Stimulated activated CD4-positive, alpha-beta T cell treated with anti-CD3 and anti-CD28 coated beads, Interleukin-1b, Interleukin-23, amount 100 ng/mL, for 24 hours (primary cell): ENCODE results near the gene QTRT2.

Source experiments
- DNase-seq, 4 experiments: peaks; one replicate each; pipeline ENCODE4 v3.0.0-alpha.2; 2020; ENCODE audit warnings: low read depth in 4 of 4, low spot score in 1 of 4

QTRT2 gene

DNA sequence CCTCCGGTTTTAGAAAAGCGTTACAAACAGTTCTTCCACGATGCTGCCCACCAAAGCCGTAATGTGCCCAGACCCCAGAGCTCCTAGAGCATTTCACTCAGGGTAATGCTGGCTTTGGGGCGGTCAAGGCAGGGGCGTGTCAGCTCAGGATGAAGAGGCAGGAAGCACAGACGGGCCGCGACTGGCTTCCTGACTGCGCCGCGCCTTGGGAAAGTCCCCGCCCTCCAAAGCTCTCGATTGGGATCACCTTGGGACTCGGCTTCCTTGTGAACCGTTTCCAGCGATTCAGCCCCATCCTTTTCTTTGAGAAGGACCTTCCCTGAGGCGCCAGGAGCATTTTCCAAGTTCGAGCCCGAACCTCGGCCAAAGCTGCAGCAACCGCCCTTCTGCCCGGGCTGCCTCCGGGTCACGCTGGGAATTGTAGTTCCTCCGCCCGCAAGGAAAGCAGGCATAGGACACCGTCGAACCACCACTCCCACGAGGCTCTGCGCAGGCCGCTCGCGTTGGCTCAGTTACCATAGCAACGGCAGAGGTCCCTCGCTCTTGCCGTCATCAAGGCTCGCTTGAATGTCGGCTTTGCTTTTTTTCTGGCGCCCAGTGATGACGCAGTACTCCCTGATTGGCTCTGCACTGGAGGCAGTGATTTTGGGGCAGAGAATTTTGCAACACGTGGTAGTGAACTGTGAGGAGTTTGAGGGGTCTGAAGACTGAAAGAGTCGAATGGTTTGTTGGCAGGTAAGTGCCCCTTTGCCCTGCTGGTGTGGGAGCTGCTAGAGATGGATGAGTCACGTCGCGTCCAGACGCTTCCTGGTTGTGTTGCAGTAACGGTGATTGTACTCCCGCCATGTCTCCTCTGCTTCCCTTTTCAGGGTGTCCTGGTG lies at the start of gene QTRT2, which contains the start of gene CCDC191:
Gene QTRT2, plus strand, starts transcription at position 608 of the 881 bp plus-strand sequence. CDS start 8,521 bp downstream, outside the sequence.
Gene CCDC191, minus strand, starts transcription at position 397 of the 881 bp plus-strand sequence. Its CDS starts 60 bp downstream, at position 337.
- DNase-seq = peak; percentile 93 to 97 (median 96)

DNA sequence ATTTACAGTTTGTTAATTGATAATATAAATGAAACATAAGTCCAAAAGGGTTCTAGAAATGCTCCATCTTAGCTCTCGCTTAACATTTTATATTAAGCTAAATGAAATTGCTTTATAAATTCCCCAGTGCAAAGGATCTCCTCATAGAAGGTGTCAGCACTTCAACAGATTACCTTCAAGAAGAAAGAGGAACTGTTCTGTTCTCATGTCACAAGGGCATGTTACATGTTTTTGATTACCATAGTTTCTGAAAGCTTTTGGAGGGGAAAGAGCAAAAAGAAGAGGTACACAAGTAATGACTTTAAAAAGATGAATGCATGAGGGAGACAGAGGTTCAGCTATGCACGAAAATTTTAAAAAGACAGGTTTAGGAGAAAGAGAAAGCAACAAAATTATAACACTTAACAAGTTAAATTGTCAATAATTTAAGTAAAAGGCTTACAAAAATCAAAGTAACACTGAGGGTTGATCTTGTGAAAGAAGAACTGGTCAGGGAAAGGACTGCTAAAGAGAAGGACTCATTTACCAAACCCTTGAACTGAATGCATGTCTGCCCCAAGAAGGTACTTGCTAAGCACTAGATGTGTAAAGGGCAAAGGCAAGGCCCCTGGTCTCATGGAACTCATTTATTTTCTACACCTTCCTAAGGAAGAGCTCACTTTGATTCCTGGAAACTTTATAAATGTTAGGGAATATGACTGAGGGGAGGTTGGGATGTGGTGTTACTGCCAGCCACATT lies 45.3 kb upstream of the QTRT2 start:
- DNase-seq = no peak

DNA sequence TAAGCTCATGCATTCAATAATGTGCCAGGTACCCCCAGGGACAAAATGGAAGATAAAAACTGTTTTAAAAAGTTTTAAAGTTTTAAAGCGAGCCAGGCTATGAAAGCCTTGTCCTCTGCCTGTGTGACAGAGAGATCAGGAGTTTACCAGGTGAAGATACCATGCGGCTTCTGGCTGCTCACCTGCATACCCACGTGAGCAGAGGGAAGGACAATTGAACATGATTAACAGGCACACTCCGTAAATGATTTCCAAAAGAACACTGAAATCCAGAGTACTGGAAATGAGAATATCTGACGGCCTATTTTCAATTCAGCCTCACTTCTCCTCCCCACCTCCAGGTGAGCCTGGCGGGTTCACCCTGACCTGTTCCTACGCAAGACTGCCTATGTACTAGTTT lies 42.3 kb upstream of the QTRT2 start:
- DNase-seq = no peak

DNA sequence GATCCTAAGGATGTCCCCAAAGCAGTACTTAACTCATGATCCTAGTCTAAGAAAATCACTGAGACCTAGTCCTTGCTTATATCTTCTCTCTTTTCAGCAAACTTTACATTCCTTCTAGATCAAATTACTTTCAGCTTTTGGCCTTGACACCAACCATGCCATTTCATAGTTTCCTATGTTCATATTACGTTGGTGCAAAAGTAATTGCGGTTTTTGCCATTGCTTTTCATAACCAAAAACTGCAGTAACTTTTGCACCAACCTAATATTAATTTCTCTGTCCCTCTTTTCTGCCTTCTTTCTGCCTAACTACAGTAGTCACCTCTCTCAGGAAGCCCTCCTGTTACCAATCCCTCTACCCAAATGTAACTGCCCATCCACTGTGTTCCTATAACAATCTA lies 37.1 kb upstream of the QTRT2 start:
- no peak for DNase-seq

DNA sequence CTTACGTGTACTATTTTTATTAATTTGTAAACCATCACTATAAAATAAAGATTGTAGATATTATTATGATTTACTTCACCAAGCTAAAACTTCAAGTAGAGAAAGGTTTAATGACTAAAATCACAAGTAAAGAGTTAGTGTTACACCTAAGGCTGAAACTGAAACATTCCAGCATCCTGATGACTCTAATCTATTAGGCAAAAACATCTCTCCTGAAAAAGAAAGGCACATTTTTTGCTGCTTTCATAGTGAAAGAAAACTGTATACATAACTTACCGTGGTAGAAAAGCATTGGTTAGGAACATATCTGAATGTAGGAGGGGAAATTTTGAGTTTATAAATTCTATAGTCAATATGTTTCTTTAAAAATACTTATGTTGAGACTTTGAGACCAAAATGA lies 35.6 kb upstream of the QTRT2 start:
- DNase-seq = no peak

DNA sequence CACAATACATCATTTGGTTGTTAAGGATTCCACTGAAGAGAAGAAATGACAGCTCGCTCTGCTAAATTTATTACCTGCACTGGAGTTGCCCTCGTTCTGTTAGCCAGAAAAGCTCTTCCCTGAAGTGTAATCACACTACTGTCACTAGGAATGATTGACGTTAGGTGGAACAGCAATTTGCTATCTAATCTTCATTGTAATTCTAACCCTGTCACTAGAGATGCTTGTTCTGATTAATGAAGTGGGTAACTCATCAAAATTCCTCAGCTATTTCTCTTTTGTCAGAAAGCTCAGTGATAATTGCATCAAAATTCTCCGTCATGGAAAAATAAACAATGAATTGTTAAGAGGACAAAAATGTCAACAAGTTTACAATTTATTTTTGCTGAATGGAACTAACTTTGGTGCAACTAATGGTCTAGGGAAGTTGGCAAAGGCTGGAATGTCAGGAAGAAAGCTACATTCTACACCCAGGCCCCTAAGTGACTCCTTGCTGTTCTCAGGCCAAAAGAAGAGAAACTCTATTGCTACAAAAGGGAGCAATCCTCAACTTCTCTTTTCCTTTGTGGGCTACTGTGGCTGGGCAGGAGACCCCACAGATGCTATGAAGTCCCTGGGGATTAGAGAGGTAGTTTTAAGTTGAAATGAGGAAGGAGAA lies 34.3 kb upstream of the QTRT2 start:
- DNase-seq = no peak

DNA sequence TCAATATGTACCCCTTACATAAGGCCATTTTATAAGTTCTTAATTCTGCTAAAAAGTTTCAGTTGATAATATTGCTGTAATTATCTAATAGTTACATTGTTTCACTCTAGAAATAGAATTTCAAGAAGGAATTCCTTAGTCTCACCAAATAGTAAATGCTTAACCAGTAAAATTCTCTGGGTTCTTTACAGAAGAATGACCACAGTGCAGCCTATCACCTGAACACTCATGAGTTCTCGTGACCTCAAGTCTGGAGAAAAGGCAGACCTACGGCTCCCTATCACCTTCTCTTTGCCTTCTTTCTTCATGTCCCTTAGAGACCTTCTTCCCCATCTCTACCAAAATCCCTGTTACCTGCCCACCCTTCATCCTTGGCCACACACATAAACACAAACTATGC lies 31.1 kb upstream of the QTRT2 start:
- no peak for DNase-seq

DNA sequence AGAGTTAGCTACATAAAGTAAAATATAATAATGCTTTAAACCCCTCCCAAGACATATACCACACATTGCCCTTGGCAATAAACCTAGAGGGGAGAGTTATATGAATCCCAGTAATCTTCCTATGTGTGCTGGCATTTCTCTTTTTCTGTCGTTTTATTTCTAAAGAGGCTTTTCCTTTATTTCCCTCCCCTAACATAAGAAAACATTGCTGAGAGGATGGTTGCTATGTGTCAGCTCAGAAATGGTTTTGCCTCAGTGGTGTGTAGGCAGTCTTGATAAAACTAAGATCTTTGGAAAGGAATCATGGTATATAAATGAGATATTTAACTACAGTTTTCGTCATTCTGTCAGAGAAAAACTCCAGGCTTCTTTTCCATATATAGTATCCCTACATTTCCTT lies 30.2 kb upstream of the QTRT2 start:
- DNase-seq = no peak

DNA sequence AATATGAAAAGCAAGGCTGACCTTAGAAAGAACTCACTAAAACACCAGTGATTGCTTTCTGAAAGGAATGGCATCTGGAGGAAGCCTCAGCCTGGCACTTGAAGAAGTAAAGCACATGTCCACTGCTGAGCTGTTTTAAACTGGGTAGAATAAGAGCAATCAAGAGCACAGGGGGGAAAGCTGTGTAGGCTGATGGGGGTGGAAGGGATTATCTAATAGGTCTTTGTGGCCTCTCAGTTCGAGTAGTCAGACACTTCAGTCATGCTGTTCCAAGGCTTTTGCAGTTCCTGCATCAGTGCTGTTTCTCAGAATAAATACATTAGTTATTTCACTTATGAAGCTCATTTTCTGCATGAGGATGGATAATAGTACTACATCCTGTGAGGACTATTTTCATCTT lies 22.8 kb upstream of the QTRT2 start:
- no peak for DNase-seq

DNA sequence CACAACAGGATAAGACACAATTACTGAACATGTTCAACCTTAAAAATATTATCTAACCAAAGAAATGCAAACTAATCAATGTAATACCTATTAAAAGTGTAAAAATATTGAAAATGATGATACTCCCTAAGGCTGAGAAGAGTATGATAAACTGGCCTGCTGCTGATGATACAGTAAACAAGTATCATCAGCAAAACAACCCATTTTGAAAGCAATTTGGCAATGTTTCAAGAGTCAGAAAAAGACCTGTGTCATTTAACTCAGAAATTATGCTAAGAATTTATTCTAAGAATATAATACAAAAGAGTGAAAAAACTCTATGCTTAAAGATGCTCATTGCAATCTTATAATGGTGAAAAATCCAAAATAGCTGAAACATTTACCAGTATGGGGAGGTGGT lies 22.3 kb upstream of the QTRT2 start:
- no peak for DNase-seq

DNA sequence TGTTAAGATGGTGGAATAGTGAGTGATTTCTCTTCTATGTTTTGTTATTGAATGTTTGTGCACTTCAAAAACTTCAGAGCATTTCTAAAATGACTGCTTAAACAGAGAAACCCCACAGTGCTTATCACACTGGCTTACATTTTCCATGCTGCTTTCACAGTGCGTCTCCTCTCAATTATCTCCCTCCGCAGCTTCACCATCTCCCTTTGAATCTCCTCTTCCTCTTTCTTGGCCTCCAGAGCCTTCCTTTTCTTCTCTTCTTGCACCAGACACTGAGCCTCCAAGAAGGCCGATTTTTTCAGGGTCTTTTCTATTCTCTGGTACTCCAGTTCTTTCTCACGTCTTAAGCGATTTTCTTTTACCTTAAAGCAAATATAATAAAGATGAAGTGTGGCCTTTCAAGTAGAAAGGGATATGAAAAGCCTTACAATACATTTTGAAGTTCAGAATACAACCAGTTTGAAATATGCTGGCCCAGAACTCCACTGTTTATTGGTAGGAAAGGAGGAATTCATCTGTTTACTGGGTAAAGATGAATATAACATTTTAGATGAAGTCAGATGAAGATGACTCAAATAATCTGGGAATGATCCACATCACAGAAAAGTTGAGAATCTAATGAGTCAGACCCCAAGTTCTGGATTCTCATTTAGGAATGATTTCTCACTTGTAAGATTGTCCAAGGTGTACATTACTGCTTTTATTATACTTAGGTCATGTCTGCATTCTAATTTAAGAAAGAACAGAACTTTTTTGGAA lies 21.6 kb upstream of the QTRT2 start:
- no peak for DNase-seq

DNA sequence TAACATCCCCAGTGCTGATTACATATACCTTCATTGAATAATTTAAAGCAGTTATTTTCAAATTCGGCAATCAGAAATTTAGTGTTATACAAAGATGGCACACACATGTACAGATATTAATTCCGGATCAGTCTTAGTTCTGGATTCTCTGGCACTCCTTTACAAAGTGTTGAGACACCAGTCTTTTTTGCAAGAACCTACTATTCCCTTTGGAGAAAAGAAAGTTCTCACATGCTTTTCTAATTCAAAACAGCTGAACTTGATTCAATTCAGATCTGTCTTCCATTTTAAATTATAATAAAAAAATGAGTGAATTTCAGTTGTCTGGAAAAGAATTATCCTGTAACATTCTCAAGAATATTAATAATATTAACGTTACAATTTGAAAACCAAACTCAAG lies 20.6 kb upstream of the QTRT2 start:
- no peak for DNase-seq

DNA sequence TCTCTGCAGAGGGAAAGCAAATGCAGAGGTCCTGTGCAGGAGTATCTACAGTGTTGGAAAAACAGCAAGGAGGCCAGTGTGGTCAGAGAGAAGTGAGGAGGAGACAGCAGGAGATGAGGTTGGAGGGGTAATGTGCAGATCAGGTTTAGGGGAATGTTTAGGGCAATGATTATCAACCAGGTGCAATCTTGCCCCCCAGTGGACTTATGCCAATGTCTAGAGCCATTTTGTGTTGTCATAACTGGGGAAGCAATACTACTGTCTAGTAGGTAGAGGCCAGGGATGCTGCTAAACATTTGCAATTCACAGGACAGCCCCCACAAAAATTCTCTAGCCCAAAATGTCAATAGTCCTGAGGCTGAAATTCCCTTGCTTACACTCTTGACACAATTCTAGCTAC lies 13.3 kb upstream of the QTRT2 start:
- DNase-seq = no peak

DNA sequence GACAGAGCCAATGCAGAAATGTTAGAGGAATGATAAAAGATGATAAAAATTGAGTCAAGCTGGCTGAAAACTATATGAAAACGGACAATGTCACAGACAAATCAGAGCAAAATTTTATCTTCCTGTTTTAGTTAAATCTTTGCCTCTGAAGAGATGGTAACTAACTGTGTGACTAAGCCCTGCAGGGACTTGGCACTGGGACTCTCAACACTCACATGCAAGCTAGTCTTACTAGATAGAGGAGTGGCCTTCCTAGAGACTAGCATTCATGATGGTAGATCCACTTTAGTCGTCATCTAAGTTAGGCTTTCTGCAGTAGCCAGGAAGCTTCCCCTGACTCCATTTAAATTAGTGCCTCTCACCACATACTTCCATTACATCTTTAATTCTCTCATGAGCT lies 4.3 kb upstream of the QTRT2 start:
- no peak for DNase-seq

DNA sequence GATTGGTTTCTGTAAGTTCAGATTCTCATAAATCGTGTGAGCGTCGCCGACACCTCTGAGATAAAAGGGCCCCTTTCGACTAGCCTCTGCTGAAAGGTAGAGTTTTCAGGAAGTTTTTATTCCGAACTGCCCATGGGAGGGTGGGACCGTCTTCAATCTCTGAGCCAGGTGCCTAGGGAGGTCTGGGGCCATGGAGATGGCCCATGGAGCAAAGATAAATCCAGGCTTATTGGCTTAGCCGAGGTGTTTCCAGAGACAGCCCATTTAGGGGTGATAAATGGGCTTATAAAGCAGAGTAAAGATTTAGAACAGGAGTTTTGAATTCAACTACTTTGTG lies 442 bp downstream of the QTRT2 start:
- no peak for DNase-seq

DNA sequence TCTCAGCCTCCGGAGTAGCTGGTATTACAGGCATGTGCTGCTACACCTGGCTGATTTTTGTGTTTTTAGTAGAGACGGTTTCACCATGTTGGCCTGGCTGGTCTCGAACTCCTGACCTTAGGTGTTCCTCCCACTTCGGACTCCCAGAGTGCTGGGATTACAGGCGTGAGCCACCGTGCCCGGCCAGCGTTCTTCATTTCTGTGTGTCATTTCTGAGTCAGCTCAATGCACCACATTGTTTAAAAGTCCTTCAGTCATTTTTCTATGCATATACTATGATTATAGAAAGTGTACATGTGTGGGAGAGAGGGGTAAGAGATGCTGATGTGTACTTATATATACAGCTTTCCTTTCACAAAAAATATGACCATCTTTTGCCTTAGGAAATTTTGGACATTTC lies 2.1 kb downstream of the QTRT2 start:
- no peak for DNase-seq

DNA sequence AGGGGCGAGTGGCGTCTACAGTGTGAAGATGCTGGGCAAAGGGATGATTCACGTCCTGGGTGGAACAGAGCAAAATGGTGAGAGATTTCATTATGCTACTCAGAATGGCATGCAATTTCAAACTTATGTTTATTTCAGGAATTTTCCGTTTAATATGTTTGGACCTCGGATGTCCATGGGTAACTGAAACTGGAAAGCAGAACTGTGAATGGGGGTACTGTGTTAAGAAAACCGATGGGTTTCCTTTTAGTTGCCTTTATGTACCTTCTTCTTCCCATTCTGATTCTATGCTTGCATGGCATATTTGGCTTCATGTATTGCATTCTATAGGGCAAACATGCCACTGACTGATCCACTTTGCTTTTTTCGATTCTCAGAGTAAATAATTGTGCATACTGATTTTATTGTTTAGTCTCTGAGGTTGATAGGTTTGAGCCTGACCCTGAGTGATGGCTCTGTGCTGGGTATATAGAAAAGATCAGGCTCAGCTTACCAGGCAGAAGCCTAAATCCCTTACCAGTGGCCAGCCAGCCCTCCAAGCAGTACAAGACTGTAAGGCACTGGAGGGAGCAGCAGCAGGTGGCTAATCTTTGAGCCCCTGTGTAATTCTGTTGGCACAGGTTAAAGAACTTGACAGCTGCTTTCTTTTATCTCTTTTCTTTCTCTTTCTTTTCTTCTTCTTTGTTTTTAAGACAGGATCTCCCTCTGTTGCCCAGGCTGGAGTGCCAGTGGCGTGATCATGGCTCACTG lies 4.5 kb downstream of the QTRT2 start:
- DNase-seq = no peak

DNA sequence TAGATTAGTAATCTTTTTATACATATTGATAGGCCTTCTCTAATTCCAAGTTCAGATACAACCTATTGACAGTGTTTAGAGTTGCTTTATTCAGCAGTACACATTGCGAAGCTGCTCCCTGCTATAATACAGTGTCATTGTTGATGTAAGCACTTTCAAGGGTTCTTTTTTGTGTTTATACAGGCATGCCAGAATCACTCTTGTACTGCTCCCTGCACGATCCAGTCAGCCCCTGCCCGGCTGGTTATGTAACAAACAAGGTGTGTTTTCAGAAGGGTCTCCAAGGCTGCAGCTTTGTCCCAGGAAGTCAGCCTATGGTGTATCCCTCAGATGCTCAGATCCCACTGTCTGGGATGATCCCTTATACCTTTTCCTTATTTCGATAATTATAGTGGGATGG lies 11.3 kb downstream of the QTRT2 start:
- DNase-seq = no peak

DNA sequence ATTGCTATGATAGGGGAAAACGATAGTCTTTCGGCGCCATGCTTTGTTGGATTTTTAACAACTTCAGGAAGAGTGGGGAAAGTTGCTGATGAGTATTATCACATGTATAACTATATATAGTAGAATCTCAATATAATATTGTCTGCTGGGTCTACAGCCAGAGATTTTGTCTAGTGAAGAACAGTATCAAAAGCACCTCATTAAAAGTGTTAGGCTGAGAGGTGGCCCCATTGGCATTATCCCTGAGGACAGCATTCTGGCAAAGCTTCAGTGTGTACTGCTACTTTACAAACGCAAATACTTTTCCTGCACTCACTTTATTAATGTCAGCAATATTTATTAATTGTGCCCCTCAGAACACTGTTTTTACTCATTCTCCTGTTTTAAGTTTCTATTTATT lies 11.8 kb downstream of the QTRT2 start:
- no peak for DNase-seq

DNA sequence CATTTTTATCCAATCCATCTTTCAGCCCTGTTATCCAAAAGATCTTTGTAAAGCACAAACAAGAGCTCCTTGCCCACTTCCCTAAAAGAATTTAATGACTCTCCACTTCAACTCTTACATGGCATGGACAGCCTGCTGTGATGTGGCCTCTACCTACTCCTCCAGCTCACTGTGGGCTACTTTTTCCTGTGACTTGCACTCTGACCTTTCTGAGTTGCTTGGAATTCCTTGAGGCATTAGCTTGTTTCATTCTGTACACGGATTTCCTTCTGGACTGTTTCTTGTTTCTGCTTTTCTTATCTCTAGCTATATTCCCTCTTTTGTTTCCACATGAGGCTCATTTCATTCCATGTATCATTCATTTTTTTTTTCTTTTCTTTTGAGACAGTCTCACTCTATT lies 15.2 kb downstream of the QTRT2 start:
- DNase-seq = no peak

DNA sequence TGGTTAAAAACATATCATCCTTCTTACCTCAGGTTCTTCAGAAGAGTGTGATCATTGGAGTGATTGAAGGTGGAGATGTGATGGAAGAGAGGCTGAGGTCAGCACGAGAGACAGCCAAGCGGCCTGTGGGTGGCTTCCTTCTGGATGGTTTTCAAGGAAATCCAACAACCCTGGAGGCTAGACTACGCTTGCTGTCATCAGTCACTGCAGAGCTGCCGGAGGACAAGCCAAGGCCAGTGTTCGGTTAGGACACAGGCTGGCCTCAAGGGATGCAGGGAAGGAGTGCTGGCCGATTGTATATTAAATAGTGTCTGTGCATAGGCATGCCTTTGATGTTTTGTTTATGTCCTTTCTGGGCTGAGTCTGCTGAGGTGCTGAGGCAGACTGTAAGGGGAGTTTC lies 20.2 kb downstream of the QTRT2 start:
- DNase-seq = no peak
